KMS-11 (cell line): ENCODE results near the gene PIK3R1.

Source experiments
- H2AFZ ChIP-seq: fragments of 200-600 bp; sonication (generic); 2 replicates; pipeline ENCODE4 v1.6.1; 2016; ENCODE audit warnings: antibody characterized with exemption, mixed run types, low read depth
- H3K27ac ChIP-seq: fragments of 200-600 bp; sonication (generic); 2 replicates; pipeline ENCODE4 v1.6.1; 2016; ENCODE audit warnings: mild to moderate bottlenecking, mixed run types
- H3K27me3 ChIP-seq: fragments of 200-600 bp; sonication (generic); 2 replicates; pipeline ENCODE4 v1.6.1; 2017; ENCODE audit warnings: mild to moderate bottlenecking, low read depth, mixed run types, moderate library complexity; ENCODE audit not compliant: insufficient read depth
- H3K36me3 ChIP-seq: fragments of 200-600 bp; sonication (generic); 2 replicates; pipeline ENCODE4 v1.6.1; 2017; ENCODE audit warnings: mild to moderate bottlenecking, mixed run types; ENCODE audit not compliant: insufficient read depth
- H3K4me1 ChIP-seq: fragments of 200-600 bp; sonication (generic); 2 replicates; pipeline ENCODE4 v1.6.1; 2016; ENCODE audit warnings: mild to moderate bottlenecking, low read depth, mixed run types; ENCODE audit not compliant: poor library complexity, severe bottlenecking
- H3K4me2 ChIP-seq: fragments of 200-600 bp; sonication (generic); 2 replicates; pipeline ENCODE4 v1.7.0; 2016; ENCODE audit warnings: mild to moderate bottlenecking, mixed run types
- H3K4me3 ChIP-seq: fragments of 200-600 bp; sonication (generic); IDR thresholded peaks from 2 replicates; pipeline ENCODE4 v1.6.1; 2017; ENCODE audit warnings: low read depth, low read length, mixed read lengths; ENCODE audit not compliant: insufficient read depth
- H3K79me2 ChIP-seq: fragments of 200-600 bp; sonication (generic); 2 replicates; pipeline ENCODE4 v1.6.1; 2016; ENCODE audit warnings: low read depth, mixed run types; ENCODE audit not compliant: insufficient read depth
- H3K9ac ChIP-seq: fragments of 200-600 bp; sonication (generic); 2 replicates; pipeline ENCODE4 v1.6.1; 2016; ENCODE audit warnings: mild to moderate bottlenecking, mixed run types
- H4K20me1 ChIP-seq: fragments of 200-600 bp; sonication (generic); 2 replicates; pipeline ENCODE4 v1.6.1; 2016; ENCODE audit warnings: mild to moderate bottlenecking, mixed run types; ENCODE audit not compliant: insufficient read depth
- TF ChIP-seq, protein P1 (sequence below): fragments of 200-600 bp; sonication (generic); conservative IDR thresholded peaks from 2 replicates; pipeline ENCODE4 v1.6.1; 2017; ENCODE audit warnings: low read depth, mild to moderate bottlenecking, antibody characterized with exemption, low read length, moderate library complexity, mixed read lengths

The PIK3R1 gene

GRCh38 chr5:68222824-68223354, 7.3 kb downstream of the PIK3R1 start:
- Histone ChIP-seq H3K4me2 (no peak overlapping the region), H3K27ac (no peak overlapping the region), H3K9ac (no peak overlapping the region), H3K4me1 (peaks cover 14% of the 10 kb centered on the region), H3K27me3 (no peaks in the 10 kb centered on the region; the same call in 1 of the 2 replicates), H3K4me3 (no peak overlapping the region), H3K36me3 (no peaks in the 10 kb centered on the region), H2AFZ (no peak overlapping the region), H4K20me1 (peaks cover 10% of the 10 kb centered on the region; the same call in 1 of the 2 replicates), H3K79me2 (peaks cover 35% of the 10 kb centered on the region)
- TF ChIP-seq, protein P1, sequence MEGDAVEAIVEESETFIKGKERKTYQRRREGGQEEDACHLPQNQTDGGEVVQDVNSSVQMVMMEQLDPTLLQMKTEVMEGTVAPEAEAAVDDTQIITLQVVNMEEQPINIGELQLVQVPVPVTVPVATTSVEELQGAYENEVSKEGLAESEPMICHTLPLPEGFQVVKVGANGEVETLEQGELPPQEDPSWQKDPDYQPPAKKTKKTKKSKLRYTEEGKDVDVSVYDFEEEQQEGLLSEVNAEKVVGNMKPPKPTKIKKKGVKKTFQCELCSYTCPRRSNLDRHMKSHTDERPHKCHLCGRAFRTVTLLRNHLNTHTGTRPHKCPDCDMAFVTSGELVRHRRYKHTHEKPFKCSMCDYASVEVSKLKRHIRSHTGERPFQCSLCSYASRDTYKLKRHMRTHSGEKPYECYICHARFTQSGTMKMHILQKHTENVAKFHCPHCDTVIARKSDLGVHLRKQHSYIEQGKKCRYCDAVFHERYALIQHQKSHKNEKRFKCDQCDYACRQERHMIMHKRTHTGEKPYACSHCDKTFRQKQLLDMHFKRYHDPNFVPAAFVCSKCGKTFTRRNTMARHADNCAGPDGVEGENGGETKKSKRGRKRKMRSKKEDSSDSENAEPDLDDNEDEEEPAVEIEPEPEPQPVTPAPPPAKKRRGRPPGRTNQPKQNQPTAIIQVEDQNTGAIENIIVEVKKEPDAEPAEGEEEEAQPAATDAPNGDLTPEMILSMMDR, result no peak

DNA sequence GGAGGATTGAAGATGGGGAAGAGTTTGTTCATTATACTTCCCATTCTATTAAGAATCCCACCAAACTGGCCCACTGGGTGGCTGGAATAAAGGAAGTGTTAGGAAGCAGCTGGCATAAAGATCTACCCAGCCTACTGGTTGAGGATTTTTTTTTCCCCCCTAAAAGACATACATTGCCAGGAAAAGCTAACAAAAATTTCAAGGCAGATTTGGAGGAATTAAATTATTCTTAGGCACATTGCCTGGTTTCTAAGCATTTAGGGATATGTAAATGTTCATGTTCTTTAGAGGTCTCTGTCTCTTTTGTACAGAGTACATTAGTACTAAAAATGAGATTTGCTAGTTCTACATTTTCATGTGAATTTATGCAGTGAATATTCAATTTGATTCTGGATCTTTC, 8.3 kb downstream of the PIK3R1 start:
- Histone ChIP-seq H4K20me1 (0 out of 2 replicates have a peak, but pooled peaks cover 6% of the 10 kb centered on the region), H2AFZ (no peak overlapping the region)

GRCh38 chr5:68224509-68225187, 9.1 kb downstream of the PIK3R1 start:
- TF ChIP-seq, protein P1, result no peak
- no peaks in the 10 kb centered on the region for H3K36me3 ChIP-seq
- peaks cover 13% of the 10 kb centered on the region for H3K4me1 ChIP-seq
- H3K4me3 ChIP-seq, result no peak overlapping the region
- no peak overlapping the region for H3K4me2 ChIP-seq
- peaks cover 4% of the 10 kb centered on the region; the same call in 1 of the 2 replicates for H3K27me3 ChIP-seq
- no peak overlapping the region for H2AFZ ChIP-seq
- H4K20me1 ChIP-seq, result 0 out of 2 replicates have a peak, but pooled peaks cover 6% of the 10 kb centered on the region
- no peak overlapping the region for H3K27ac ChIP-seq
- H3K79me2 ChIP-seq, result peaks cover 25% of the 10 kb centered on the region
- no peak overlapping the region for H3K9ac ChIP-seq

More for the DNA sequence above, 8.3 kb downstream of the PIK3R1 start:
- Histone ChIP-seq H3K9ac (no peak overlapping the region), H3K4me2 (no peak overlapping the region), H3K36me3 (no peaks in the 10 kb centered on the region), H3K27ac (no peak overlapping the region), H3K4me3 (no peak overlapping the region), H3K4me1 (peaks cover 13% of the 10 kb centered on the region), H3K79me2 (peaks cover 25% of the 10 kb centered on the region), H3K27me3 (no peaks in the 10 kb centered on the region; the same call in 1 of the 2 replicates)
- TF ChIP-seq, protein P1, result no peak

DNA sequence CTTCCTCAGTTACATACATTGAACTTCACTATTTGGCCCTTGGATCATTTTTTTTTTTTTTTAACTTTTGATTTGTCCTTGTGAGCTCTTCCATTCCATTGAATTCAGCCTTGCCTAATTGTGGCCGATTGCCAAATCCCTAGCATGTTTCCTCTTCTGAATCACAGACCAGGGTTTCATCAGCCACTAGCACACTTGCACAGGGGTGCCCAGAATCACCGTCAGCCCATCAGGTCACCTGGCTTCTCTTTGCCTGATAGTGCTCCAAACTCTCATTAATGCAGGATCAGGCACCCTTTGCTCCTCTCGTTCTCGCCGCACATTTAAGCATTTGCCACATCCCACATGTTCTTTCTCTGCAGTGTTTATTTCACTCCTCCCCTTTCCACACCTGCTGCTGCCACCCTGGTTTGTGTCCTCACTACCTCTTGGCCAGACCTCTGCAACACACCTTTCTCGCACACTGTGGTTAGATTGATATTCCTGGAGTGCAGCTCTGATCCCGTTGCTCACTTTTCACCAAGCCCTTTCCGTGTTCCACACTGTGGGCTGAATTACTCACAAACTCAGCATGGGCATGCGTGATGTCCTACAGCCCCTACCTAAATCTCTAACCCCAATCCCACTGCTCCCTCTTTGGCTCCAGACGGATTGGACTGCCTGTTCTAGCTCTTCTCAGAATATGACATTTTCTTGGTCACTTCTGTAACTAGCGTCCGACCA, 9.8 kb downstream of the PIK3R1 start:
- TF ChIP-seq, protein P1, result no peak
- no peak overlapping the region for H3K4me3 ChIP-seq
- peaks cover 5% of the 10 kb centered on the region; the same call in 1 of the 2 replicates for H3K27me3 ChIP-seq
- no peak overlapping the region for H3K9ac ChIP-seq
- H3K4me2 ChIP-seq, result no peak overlapping the region
- H3K27ac ChIP-seq, result no peak overlapping the region
- no peaks in the 10 kb centered on the region for H3K36me3 ChIP-seq
- no peak overlapping the region for H2AFZ ChIP-seq
- H3K4me1 ChIP-seq, result peaks cover 13% of the 10 kb centered on the region
- peaks cover 19% of the 10 kb centered on the region for H3K79me2 ChIP-seq
- H4K20me1 ChIP-seq, result 0 out of 2 replicates have a peak, but pooled peaks cover 9% of the 10 kb centered on the region
